GM12864 (cell line): ENCODE measurements around the gene GOLGA7B.

ENCODE experiments used
- DNase-seq: peaks from one replicate; pipeline ENCODE4 v3.0.0-alpha.2; 2011; ENCODE audit warnings: low read depth
- H3K4me3 ChIP-seq: 2 replicates; pipeline ENCODE4 v1.5.1; 2011; ENCODE audit warnings: mild to moderate bottlenecking, low read depth, low read length, control low read depth
- CTCF ChIP-seq: IDR thresholded peaks from 2 replicates; pipeline ENCODE4 v1.5.1; 2011; ENCODE audit warnings: low read depth, mild to moderate bottlenecking, moderate library complexity, low read length, control low read depth, inconsistent platforms; ENCODE audit errors: missing control alignments

Gene GOLGA7B

GRCh38 chr10:97874332-97874731 is 24.7 kb downstream of the GOLGA7B start:
- DNase-seq, result no peak
- H3K4me3 ChIP-seq, result no peak overlapping the region
- TF ChIP-seq CTCF, result no peak

- TF ChIP-seq CTCF, result no peak
- no peak for DNase-seq
These were observed 25.7 kb downstream of the GOLGA7B start for GRCh38 chr10:97875391-97875790.

GRCh38 chr10:97876402-97876801 is 26.8 kb downstream of the GOLGA7B start:
- no peak for DNase-seq
- no peak overlapping the region for H3K4me3 ChIP-seq
- no peak for TF ChIP-seq CTCF

More at GRCh38 chr10:97875391-97875790, 25.7 kb downstream of the GOLGA7B start:
- H3K4me3 ChIP-seq, result no peak overlapping the region

- H3K4me3 ChIP-seq, result no peak overlapping the region
- DNase-seq, result no peak
- TF ChIP-seq CTCF, result no peak
These were observed 29.6 kb downstream of the GOLGA7B start for GRCh38 chr10:97879241-97879640.

GRCh38 chr10:97880109-97880508 is 30.5 kb downstream of the GOLGA7B start:
- no peak for TF ChIP-seq CTCF
- H3K4me3 ChIP-seq, result no peak overlapping the region
- no peak for DNase-seq

- TF ChIP-seq CTCF, result no peak
- H3K4me3 ChIP-seq, result no peak overlapping the region
- no peak for DNase-seq
These were observed 32.8 kb downstream of the GOLGA7B start for GRCh38 chr10:97882142-97883091.

- H3K4me3 ChIP-seq, result no peak overlapping the region
- no peak for DNase-seq
- no peak for TF ChIP-seq CTCF
These were observed 33.4 kb downstream of the GOLGA7B start for GRCh38 chr10:97883092-97883485.
